Measurements from ENCODE around the gene ATG2A.

- TF ChIP-seq CBFB (IDR thresholded peaks at IDR 0.05; ENCODE audit: low read depth): no peak
- TF ChIP-seq, protein P1, sequence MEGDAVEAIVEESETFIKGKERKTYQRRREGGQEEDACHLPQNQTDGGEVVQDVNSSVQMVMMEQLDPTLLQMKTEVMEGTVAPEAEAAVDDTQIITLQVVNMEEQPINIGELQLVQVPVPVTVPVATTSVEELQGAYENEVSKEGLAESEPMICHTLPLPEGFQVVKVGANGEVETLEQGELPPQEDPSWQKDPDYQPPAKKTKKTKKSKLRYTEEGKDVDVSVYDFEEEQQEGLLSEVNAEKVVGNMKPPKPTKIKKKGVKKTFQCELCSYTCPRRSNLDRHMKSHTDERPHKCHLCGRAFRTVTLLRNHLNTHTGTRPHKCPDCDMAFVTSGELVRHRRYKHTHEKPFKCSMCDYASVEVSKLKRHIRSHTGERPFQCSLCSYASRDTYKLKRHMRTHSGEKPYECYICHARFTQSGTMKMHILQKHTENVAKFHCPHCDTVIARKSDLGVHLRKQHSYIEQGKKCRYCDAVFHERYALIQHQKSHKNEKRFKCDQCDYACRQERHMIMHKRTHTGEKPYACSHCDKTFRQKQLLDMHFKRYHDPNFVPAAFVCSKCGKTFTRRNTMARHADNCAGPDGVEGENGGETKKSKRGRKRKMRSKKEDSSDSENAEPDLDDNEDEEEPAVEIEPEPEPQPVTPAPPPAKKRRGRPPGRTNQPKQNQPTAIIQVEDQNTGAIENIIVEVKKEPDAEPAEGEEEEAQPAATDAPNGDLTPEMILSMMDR (IDR thresholded peaks at IDR 0.05 in 2 of 3, conservative IDR thresholded peaks at IDR 0.05 in 1 of 3; ENCODE audit: control insufficient read depth in 2 of 3, extremely low read depth in 1 of 3, insufficient read depth in 1 of 3, low read depth in 3 of 3, low read length in 3 of 3): no peak
- no peak for TF ChIP-seq EZH2 (IDR thresholded peaks at IDR 0.05; ENCODE audit: borderline replicate concordance, control insufficient read depth, low read depth, low read length)
- TF ChIP-seq, protein P2, sequence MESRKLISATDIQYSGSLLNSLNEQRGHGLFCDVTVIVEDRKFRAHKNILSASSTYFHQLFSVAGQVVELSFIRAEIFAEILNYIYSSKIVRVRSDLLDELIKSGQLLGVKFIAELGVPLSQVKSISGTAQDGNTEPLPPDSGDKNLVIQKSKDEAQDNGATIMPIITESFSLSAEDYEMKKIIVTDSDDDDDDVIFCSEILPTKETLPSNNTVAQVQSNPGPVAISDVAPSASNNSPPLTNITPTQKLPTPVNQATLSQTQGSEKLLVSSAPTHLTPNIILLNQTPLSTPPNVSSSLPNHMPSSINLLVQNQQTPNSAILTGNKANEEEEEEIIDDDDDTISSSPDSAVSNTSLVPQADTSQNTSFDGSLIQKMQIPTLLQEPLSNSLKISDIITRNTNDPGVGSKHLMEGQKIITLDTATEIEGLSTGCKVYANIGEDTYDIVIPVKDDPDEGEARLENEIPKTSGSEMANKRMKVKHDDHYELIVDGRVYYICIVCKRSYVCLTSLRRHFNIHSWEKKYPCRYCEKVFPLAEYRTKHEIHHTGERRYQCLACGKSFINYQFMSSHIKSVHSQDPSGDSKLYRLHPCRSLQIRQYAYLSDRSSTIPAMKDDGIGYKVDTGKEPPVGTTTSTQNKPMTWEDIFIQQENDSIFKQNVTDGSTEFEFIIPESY (IDR thresholded peaks at IDR 0.05): no peak
- TF ChIP-seq POLR2AphosphoS2 (IDR thresholded peaks at IDR 0.05; ENCODE audit: low read depth, low read length): no peak
- TF ChIP-seq GABPA (IDR thresholded peaks at IDR 0.05; ENCODE audit: low read depth): no peak
- no peak for TF ChIP-seq POLR2A (IDR thresholded peaks at IDR 0.05; ENCODE audit: low read depth, low read length)
- TF ChIP-seq ZNF274 (IDR thresholded peaks at IDR 0.05; ENCODE audit: insufficient read depth, insufficient read length): no peak
- TF ChIP-seq SMARCA5 (IDR thresholded peaks at IDR 0.05): no peak
- TF ChIP-seq FOXM1 (IDR thresholded peaks at IDR 0.05; ENCODE audit: low read depth, low read length): no peak
- TF ChIP-seq JUND (IDR thresholded peaks at IDR 0.05; ENCODE audit: low read depth, low read length): no peak
- TF ChIP-seq IKZF2 (IDR thresholded peaks at IDR 0.05): peak; percentile 76 to 80; a peak in 2 of 4 replicates
- no peak for TF ChIP-seq HCFC1 (IDR thresholded peaks at IDR 0.05; ENCODE audit: low read length)
- TF ChIP-seq YY1 (IDR thresholded peaks at IDR 0.05; ENCODE audit: low read depth, low read length): no peak
These were observed 37.6 kb downstream of the ATG2A start for GRCh38 chr11:64879244-64879900.
